ENCODE data around the gene FAM184A. TPM values are rescaled to one million over a fixed set of nuclear protein-coding genes. Genes with fewer than 3 reads are reported as not detected.

The FAM184A gene
- total RNA-seq, 1 experiment from 2014 or later, result 1.3 TPM

DNA sequence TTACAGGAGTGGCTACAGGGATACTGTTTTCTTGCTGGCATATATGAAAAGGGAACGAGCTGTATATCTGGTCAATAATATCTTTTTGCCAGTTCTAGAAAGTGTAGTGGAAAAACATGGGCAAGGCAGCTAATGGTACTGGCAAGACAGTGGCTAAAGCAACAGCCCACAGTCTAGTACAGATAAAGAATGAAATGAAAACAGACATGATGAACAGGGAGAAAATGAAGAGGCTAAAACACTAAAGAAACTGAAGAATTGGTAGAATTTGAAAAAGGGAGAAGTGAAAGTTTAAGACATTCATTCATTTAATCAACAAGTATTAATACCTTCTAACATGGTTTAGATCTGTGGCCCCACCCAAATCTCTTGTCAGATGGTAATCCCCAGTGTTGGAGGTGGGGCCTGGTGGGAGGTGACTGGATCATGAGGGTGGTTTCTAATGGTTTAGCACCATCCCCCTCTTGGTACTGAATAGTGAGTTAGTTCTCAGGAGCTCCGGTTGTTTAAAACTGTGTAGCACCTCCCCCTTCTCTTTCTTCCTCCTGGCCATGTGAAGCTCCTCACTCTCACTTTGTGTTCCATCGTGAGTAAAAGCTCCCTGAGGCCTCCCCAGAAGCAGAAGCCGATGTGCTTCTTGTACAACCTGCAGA lies 18.1 kb downstream of the FAM184A start:
- CTCF ChIA-PET, result interaction anchor here (0.9 kb wide), 1 partner anchor 13 kb away, joined by 4 read pairs; no protein-coding TSS in a partner anchor
- no peak for TF ChIP-seq CTCF (IDR thresholded peaks at IDR 0.05; ENCODE audit: unreplicated experiment)
- no peaks in the 10 kb centered on the region for H3K9me3 Mint-ChIP-seq (ENCODE audit: unreplicated experiment)
- no peak for DNase-seq (ENCODE audit: unreplicated experiment)
- H3K4me1 Mint-ChIP-seq (ENCODE audit: insufficient read depth, unreplicated experiment), result no peaks in the 10 kb centered on the region
- no TSS peak for BruUV-seq (replicated peaks)
- POLR2A ChIA-PET, result no interaction called here
- no peaks in the 10 kb centered on the region for H3K36me3 Mint-ChIP-seq (ENCODE audit: insufficient read depth, unreplicated experiment)
- no peak overlapping the region for H3K4me3 Mint-ChIP-seq (ENCODE audit: unreplicated experiment)
- H3K27me3 Mint-ChIP-seq (ENCODE audit: insufficient read depth, unreplicated experiment), result no peaks in the 10 kb centered on the region
- intact Hi-C loops (cut with micrococcal nuclease), result no loop called here
- no peak overlapping the region for H3K27ac Mint-ChIP-seq (ENCODE audit: low read depth, unreplicated experiment)

- CTCF ChIA-PET, result no interaction called here
- H3K4me1 Mint-ChIP-seq (ENCODE audit: insufficient read depth, unreplicated experiment), result no peaks in the 10 kb centered on the region
- TF ChIP-seq CTCF (IDR thresholded peaks at IDR 0.05; ENCODE audit: unreplicated experiment), result no peak
- no peaks in the 10 kb centered on the region for H3K36me3 Mint-ChIP-seq (ENCODE audit: insufficient read depth, unreplicated experiment)
- no peak overlapping the region for H3K27ac Mint-ChIP-seq (ENCODE audit: low read depth, unreplicated experiment)
- H3K9me3 Mint-ChIP-seq (ENCODE audit: unreplicated experiment), result peaks cover 10% of the 10 kb centered on the region
- POLR2A ChIA-PET, result interaction anchor here (0.5 kb wide), 1 partner anchor 14 kb away, joined by 4 read pairs; no protein-coding TSS in a partner anchor
- DNase-seq (ENCODE audit: unreplicated experiment), result no peak
- no peak overlapping the region for H3K4me3 Mint-ChIP-seq (ENCODE audit: unreplicated experiment)
- BruUV-seq (replicated peaks), result no TSS peak
- no peaks in the 10 kb centered on the region for H3K27me3 Mint-ChIP-seq (ENCODE audit: insufficient read depth, unreplicated experiment)
- intact Hi-C loops (cut with micrococcal nuclease), result no loop called here
These were observed 23.4 kb downstream of the FAM184A start for GRCh38 chr6:119055069-119055468.

DNA sequence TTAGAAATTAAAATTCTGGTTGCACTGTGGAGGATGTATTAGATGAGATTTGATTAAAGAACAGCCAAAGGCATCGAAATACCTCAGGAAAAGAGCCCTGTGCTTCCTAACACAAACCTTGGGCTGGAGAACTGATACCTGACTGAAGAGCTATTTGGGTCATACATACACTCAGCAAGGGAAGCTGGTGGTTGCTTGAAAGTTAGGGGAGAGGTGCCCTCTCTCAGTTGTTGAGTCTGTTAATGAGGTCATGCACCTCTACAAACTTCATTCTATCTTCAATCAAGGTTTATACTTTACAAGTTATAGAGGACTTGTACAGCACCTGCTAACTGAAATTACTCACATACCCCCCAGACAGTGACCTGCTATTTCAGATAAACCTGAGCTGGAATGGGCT lies 25.5 kb downstream of the FAM184A start:
- no peak overlapping the region for H3K4me3 Mint-ChIP-seq (ENCODE audit: unreplicated experiment)

More for the DNA sequence above, 25.5 kb downstream of the FAM184A start:
- Mint-ChIP-seq H3K27me3 (ENCODE audit: insufficient read depth, unreplicated experiment) (no peaks in the 10 kb centered on the region), H3K36me3 (ENCODE audit: insufficient read depth, unreplicated experiment) (no peaks in the 10 kb centered on the region), H3K9me3 (ENCODE audit: unreplicated experiment) (peaks cover 10% of the 10 kb centered on the region), H3K4me1 (ENCODE audit: insufficient read depth, unreplicated experiment) (no peaks in the 10 kb centered on the region), H3K27ac (ENCODE audit: low read depth, unreplicated experiment) (no peak overlapping the region)
- TF ChIP-seq CTCF (IDR thresholded peaks at IDR 0.05; ENCODE audit: unreplicated experiment), result no peak
- ChIA-PET CTCF (interaction anchor here (0.6 to 1.4 kb wide), 3 partner anchors 9 to 57 kb away, joined by 3 to 5 read pairs (median 3); no protein-coding TSS in a partner anchor), POLR2A (no interaction called here)
- intact Hi-C loops (cut with micrococcal nuclease), result no loop called here
- no peak for DNase-seq (ENCODE audit: unreplicated experiment)
- BruUV-seq (replicated peaks), result no TSS peak

All from MCF 10A (cell line).